Suppressor macrophage treated with lipopolysaccharide for 4 hours (primary cell): Measurements from ENCODE around the gene ALPP.
"Not testable (repeated sequence)": the region's sequence is repeated elsewhere in the genome, so short reads cannot be mapped to it uniquely, and the experiment has no call there.

ENCODE experiments used
- DNase-seq: peaks from one replicate; pipeline ENCODE4 v3.0.0-alpha.2; 2020

ALPP gene

GRCh38 chr2:232341061-232341738 is 37.4 kb upstream of the ALPP start:
- no peak for DNase-seq

- no peak for DNase-seq
Measured at GRCh38 chr2:232341739-232342126, 36.8 kb upstream of the ALPP start.

- DNase-seq, result no peak
Measured at GRCh38 chr2:232342635-232343565, 35.7 kb upstream of the ALPP start.

- no peak for DNase-seq
Measured at GRCh38 chr2:232343821-232344220, 34.7 kb upstream of the ALPP start.

GRCh38 chr2:232345251-232345650 is 33.3 kb upstream of the ALPP start:
- DNase-seq, result no peak

- no peak for DNase-seq
Measured at GRCh38 chr2:232347369-232347768, 31.2 kb upstream of the ALPP start.

- DNase-seq, result no peak
Measured at GRCh38 chr2:232348936-232349335, 29.6 kb upstream of the ALPP start.

GRCh38 chr2:232349546-232349945 is 29.0 kb upstream of the ALPP start:
- DNase-seq, result no peak

GRCh38 chr2:232349946-232350635 is 28.5 kb upstream of the ALPP start:
- DNase-seq, result no peak

GRCh38 chr2:232350804-232351685 is 27.5 kb upstream of the ALPP start:
- DNase-seq, result no peak

- no peak for DNase-seq
Measured at GRCh38 chr2:232351686-232352510, 26.7 kb upstream of the ALPP start.

- DNase-seq, result no peak
Measured at GRCh38 chr2:232352511-232353091, 25.9 kb upstream of the ALPP start.

GRCh38 chr2:232353096-232353495 is 25.5 kb upstream of the ALPP start:
- no peak for DNase-seq

GRCh38 chr2:232353660-232354059 is 24.9 kb upstream of the ALPP start:
- no peak for DNase-seq

- no peak for DNase-seq
Measured at GRCh38 chr2:232354069-232354468, 24.5 kb upstream of the ALPP start.

- no peak for DNase-seq
Measured at GRCh38 chr2:232361646-232362045, 16.9 kb upstream of the ALPP start.

GRCh38 chr2:232362174-232362900 is 16.2 kb upstream of the ALPP start:
- DNase-seq, result no peak

- not testable (repeated sequence) for DNase-seq
Measured at GRCh38 chr2:232363064-232363783, 15.3 kb upstream of the ALPP start.

GRCh38 chr2:232363784-232364615 is 14.6 kb upstream of the ALPP start:
- DNase-seq, result peak; percentile 68
